Stimulated activated CD4-positive, alpha-beta T cell treated with anti-CD3 and anti-CD28 coated beads, Interleukin-4, amount 100 ng/mL, for 4 hours (primary cell): Measurements from ENCODE around the gene TMPRSS2.
A peak's percentile ranks its signal among the peaks of the same experiment; 100 is the strongest.

Source experiments
- DNase-seq, 2 experiments: peaks; one replicate each; pipeline ENCODE4 v3.0.0-alpha.2; 2020

TMPRSS2 gene

DNA sequence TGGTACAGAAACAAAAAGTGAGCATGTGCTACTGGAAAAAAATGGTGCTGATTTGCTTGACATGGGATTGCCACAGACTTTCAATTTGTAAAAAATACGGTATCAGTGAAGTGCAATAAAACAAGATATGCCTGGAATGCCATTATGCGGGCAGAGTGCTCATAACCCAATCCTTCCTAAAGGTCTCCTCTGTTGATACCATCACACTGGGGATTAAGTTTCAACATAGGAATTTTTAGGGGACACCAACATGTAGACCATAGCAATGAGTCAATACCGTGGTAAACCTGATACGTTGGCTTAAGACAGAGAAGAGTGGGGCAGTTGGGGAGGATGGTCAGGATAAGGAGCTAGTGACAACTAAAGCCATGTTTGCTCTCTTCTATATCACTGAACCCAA is 61.4 kb downstream of the TMPRSS2 start:
- no peak for DNase-seq

GRCh38 chr21:41445465-41445862 is 62.5 kb downstream of the TMPRSS2 start:
- DNase-seq: no peak

- no peak for DNase-seq
Observed at GRCh38 chr21:41444703-41445464, 63.1 kb downstream of the TMPRSS2 start.

DNA sequence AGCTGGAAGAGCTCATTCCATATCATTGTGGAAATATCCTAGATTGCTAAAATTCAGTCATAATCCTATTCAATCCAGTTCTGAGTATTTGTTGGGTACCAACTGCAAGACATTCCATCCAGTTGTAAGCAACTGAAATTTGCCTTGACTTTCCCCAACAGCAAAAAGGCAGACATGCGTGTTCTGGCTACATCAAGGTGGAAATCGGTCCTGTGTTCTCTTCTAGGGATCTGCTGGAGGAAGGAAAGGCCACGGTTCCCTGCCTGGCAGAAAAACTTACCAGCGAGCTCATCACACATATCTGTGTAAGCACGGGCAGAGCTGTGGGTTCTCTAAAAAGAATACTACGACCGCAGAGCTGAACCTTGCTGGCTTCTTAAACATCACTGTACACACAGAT is 64.4 kb downstream of the TMPRSS2 start:
- DNase-seq: no peak

GRCh38 chr21:41442481-41443186 is 65.3 kb downstream of the TMPRSS2 start:
- DNase-seq: no peak

- DNase-seq: no peak
Observed at GRCh38 chr21:41441546-41441945, 66.4 kb downstream of the TMPRSS2 start.

GRCh38 chr21:41439248-41439647 is 68.7 kb downstream of the TMPRSS2 start:
- no peak for DNase-seq

DNA sequence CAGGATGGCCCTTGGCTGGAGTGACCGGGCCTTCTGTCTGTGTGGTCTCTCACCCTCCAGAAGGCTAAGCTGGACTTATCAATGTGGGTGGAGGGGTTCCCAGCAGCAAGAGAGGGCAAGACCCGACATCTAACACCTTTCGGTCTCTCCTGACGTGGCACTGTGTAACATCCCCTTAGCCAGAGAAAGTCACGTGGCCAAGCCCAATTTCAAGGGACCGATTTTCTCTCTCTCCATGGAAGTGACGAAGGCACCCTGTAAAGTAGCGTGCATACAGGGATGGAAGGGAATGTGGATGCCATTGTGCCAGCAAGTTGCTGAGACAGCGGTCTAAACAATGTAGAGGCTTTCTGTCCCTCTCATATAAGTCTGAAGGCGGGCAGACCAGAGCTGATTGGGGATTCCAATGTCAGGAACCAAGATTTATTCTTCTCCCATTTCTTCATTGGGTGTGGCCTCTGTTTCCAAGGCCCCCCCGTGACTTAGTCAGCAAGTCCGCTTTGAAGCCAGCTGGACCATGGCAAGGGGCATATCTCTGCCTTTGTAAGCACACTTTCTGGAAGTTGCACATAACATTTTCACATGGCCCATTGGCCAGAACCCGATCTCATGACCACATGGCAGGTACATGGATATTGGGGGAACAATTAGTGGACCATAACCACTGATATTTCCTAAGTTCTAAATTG is 69.4 kb downstream of the TMPRSS2 start:
- no peak for DNase-seq

- DNase-seq: no peak
Observed at GRCh38 chr21:41437729-41438128, 70.2 kb downstream of the TMPRSS2 start.

- DNase-seq: no peak
Observed at GRCh38 chr21:41435706-41436105, 72.3 kb downstream of the TMPRSS2 start.

- DNase-seq: no peak
Observed at GRCh38 chr21:41433566-41433965, 74.4 kb downstream of the TMPRSS2 start.

DNA sequence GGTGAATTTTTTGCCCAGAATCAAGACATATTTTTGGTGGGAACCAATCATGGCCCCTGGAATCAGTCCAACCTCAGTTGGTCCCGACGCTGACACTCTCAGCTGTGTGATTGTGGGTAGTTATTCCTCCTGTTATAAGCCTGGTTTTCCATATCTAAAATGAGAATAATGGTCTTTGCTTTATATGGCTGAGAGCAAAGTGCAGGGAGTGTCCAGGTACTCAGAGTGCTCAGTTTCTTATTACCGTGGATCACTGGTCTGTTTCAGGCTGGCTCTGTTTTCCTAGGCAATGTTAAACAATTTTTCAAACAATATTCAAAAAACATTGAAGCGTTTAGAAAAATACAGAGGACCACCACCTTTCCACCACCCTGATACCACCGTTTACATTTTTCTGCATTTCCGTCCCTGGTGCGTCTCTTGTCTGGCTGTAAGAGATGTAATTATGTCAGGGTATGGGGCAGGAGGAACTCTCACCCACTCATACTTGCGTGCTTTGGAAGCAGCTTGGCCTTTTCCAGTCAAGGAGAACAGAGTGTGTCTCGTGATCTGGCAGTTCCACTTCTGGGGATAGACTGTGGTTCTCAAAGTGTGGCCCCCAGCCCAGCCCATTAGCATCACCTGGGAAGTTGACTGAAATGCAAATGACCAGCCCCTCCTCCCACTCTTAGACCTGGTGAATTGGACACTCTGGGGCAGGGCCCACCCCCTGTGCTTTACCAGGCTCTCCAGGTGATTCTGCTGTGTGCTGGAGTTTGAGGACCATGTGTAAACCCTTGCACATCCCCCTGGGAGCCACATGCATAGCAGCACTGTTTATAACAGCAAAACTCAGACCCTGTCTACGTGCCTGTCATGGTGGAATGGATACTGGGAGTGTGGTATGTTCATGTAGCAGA is 75.1 kb downstream of the TMPRSS2 start:
- DNase-seq: no peak

DNA sequence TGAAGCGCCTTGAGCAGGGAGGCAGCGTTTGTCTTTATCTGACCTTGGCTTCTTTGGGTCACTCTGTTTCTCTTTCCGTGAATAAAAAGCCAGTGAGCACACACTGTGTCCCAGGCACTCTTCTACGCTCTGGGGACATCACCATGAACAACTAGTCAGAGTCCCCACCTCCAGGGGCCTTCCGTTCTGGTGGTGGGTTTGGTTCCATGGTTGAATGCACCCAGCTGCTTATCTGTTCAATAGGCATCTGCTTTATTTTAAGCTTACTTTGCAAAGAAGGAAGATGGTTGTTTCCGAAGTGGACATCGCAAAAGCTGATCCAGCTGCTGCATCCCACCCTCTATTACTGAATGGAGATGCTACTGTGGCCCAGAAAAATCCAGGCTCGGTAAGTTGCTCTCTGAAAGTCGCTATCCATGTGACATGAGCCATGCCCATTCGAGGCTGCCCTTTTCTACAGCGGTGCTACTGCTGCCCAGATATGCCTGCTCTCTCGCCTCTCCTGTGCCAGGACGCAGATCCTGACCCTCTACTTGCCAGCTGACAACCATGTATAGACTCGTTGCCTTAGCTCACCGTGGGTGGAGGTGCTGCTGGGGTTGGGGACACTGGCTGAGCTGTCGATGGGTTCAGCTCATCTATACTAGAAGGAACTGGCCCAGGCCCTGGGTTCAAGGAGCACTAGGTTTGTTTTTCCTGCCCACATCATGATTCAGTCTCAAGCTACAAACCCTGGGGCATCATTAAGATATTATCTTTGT is 76.0 kb downstream of the TMPRSS2 start:
- no peak for DNase-seq

GRCh38 chr21:41429925-41430491 is 78.0 kb downstream of the TMPRSS2 start:
- no peak for DNase-seq

DNA sequence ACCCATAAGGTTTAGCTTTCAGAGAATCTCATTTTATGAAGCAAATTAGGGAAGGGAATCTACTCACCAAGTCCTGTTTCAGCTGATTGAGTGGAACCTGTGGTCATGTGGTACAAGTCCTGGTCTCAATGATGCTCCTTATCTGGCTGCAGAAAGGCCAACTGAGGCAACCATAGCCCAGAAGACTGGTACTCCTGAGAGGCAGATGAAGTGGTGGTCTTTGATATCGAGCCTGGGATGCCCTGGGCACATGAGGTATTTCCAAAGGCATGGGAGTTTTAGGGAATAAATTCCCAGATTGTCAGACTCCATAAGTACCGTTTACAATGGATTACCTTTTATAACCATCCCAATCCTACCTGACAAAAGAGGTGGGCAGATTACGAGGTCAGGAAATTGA is 78.7 kb downstream of the TMPRSS2 start:
- no peak for DNase-seq

DNA sequence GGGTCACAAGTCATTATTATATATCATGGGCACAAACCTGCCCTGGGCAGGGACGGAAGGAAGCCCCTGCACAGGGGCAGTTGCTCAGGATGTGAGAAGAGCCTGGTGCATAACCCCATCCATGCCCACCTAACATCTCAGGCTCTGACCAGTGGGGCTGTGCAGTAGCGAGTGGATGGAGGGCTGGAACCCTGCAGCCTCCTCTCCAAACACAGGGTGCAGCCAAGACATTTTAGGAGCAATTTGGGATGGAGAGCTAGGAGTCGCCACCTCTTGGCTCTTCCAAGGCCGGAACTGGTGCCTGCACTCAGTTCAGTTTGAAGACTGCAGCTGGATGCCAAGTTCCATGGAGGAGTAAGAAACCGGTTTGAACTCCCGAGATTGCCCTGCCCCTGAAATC is 79.1 kb downstream of the TMPRSS2 start:
- DNase-seq: no peak

GRCh38 chr21:41428311-41428710 is 79.6 kb downstream of the TMPRSS2 start:
- no peak for DNase-seq

GRCh38 chr21:41427556-41427955 is 80.4 kb downstream of the TMPRSS2 start:
- no peak for DNase-seq

- peak; percentile 5 to 12 for DNase-seq
Observed at GRCh38 chr21:41426676-41427404, 81.1 kb downstream of the TMPRSS2 start.

- peak; percentile 77 to 95 for DNase-seq
Observed at GRCh38 chr21:41425954-41426675, 81.8 kb downstream of the TMPRSS2 start, which contains the start of gene MX1. Gene MX1 (plus strand): TSS chr21:41426239. CDS start chr21:41432071, 5,832 bp downstream.
